Endodermal cell (in vitro differentiated cells): ENCODE data around the gene MSI1. TPM values are rescaled to one million over a fixed set of nuclear protein-coding genes. Genes with fewer than 3 reads are reported as not detected.

Source experiments
- DNase-seq: peaks from one replicate; pipeline ENCODE4 v3.0.0-alpha.2; 2017
- H3K27ac ChIP-seq: 2 replicates; pipeline ENCODE4 v1.5.1; 2013; ENCODE audit warnings: mild to moderate bottlenecking, low read depth, low read length, moderate library complexity
- H3K27me3 ChIP-seq: 2 replicates; pipeline ENCODE4 v1.6.1; 2013; ENCODE audit warnings: mild to moderate bottlenecking, low read length, moderate library complexity; ENCODE audit not compliant: insufficient read depth, control insufficient read depth, poor library complexity, severe bottlenecking
- H3K36me3 ChIP-seq: 2 replicates; pipeline ENCODE4 v1.7.0; 2013; ENCODE audit warnings: mild to moderate bottlenecking, low read length, moderate library complexity; ENCODE audit not compliant: control insufficient read depth, insufficient read depth
- H3K4me1 ChIP-seq: one replicate; pipeline ENCODE4 v1.7.0; 2013; ENCODE audit warnings: low read length; ENCODE audit not compliant: control insufficient read depth, insufficient read depth
- H3K4me3 ChIP-seq: 2 replicates; pipeline ENCODE4 v1.5.1; 2013; ENCODE audit warnings: mild to moderate bottlenecking, low read length, moderate library complexity
- H3K9ac ChIP-seq: 2 replicates; pipeline ENCODE4 v1.6.1; 2013; ENCODE audit warnings: mild to moderate bottlenecking, low read length, moderate library complexity; ENCODE audit not compliant: poor library complexity, severe bottlenecking; ENCODE audit errors: extremely low read depth
- H3K9me3 ChIP-seq: 2 replicates; pipeline ENCODE4 v1.6.1; 2013; ENCODE audit warnings: mild to moderate bottlenecking, low read length, moderate library complexity; ENCODE audit not compliant: control insufficient read depth
- H3K27ac Mint-ChIP-seq: 2 replicates; pipeline ENCODE4 v1.8.0; 2020; ENCODE audit warnings: mixed read lengths
- H3K27me3 Mint-ChIP-seq: 2 replicates; pipeline ENCODE4 v1.8.0; 2021; ENCODE audit warnings: mild to moderate bottlenecking, mixed read lengths; ENCODE audit not compliant: insufficient read depth
- H3K36me3 Mint-ChIP-seq: 2 replicates; pipeline ENCODE4 v1.8.0; 2020; ENCODE audit warnings: low read depth, mixed read lengths
- H3K4me1 Mint-ChIP-seq: 2 replicates; pipeline ENCODE4 v1.8.0; 2020; ENCODE audit warnings: mixed read lengths
- H3K4me3 Mint-ChIP-seq: 2 replicates; pipeline ENCODE4 v1.8.0; 2020; ENCODE audit warnings: mild to moderate bottlenecking, moderate library complexity, mixed read lengths
- H3K9me3 Mint-ChIP-seq: 2 replicates; pipeline ENCODE4 v1.8.0; 2020; ENCODE audit warnings: mild to moderate bottlenecking, mixed read lengths
- CTCF ChIP-seq: fragments of 200-600 bp; sonication (generic); conservative IDR thresholded peaks from 2 replicates; pipeline ENCODE4 v1.5.0; 2021; ENCODE audit warnings: antibody characterized with exemption, mild to moderate bottlenecking
- WGBS, 2 experiments: methylation state at CpG; one replicate each; pipeline versions ENCODE4 v1.1.5 to v1.1.7; 2013; ENCODE audit warnings: missing lambda C conversion rate in 2 of 2, mixed read lengths in 1 of 2; ENCODE audit not compliant: insufficient coverage in 1 of 2, insufficient read length in 1 of 2; 5-methylcytosine and 5-hydroxymethylcytosine counted together
- total RNA-seq, 2 donors: library from RNA; stranded (reverse); fragmentation: NEBNext Ultra II Directional in 1 of 2; extraction: Animal tissue kit (Norgen Biotek cat#: 25700) in 1 of 2; gene quantifications; 2 replicates in 1 of 2; 3 replicates in 1 of 2; pipeline ENCODE4 v1.2.1, GENCODE V29; 2021

The MSI1 gene
- total RNA-seq, 2 donors from 2014 or later: 92.8 to 105 TPM

- H3K4me3 Mint-ChIP-seq: no peak overlapping the region
- Histone ChIP-seq H3K4me3 (no peak overlapping the region), H3K4me1 (no peaks in the 10 kb centered on the region), H3K27ac (no peak overlapping the region), H3K9me3 (no peaks in the 10 kb centered on the region), H3K9ac (no peak overlapping the region), H3K27me3 (no peaks in the 10 kb centered on the region), H3K36me3 (no peaks in the 10 kb centered on the region)
- WGBS, 2 experiments: 90 to 100% methylated on average over 2 to 3 of the region's 3 CpGs
- no peaks in the 10 kb centered on the region for H3K27me3 Mint-ChIP-seq
- H3K36me3 Mint-ChIP-seq: no peaks in the 10 kb centered on the region
- peaks cover 9% of the 10 kb centered on the region for H3K4me1 Mint-ChIP-seq
- peaks cover 1% of the 10 kb centered on the region for H3K9me3 Mint-ChIP-seq
- H3K27ac Mint-ChIP-seq: no peak overlapping the region
- DNase-seq: no peak
- TF ChIP-seq CTCF: no peak
Observed at GRCh38 chr12:120406553-120406952, 37.6 kb upstream of the MSI1 start.

GRCh38 chr12:120406069-120406468 lies 37.1 kb upstream of the MSI1 start:
- Mint-ChIP-seq H3K27me3 (no peaks in the 10 kb centered on the region), H3K9me3 (peaks cover 1% of the 10 kb centered on the region), H3K4me3 (no peak overlapping the region), H3K4me1 (peaks cover 9% of the 10 kb centered on the region), H3K36me3 (no peaks in the 10 kb centered on the region), H3K27ac (no peak overlapping the region)
- Histone ChIP-seq H3K27me3 (no peaks in the 10 kb centered on the region), H3K9me3 (no peaks in the 10 kb centered on the region), H3K36me3 (no peaks in the 10 kb centered on the region), H3K4me3 (no peak overlapping the region), H3K27ac (no peak overlapping the region), H3K4me1 (no peaks in the 10 kb centered on the region), H3K9ac (no peak overlapping the region)
- no peak for TF ChIP-seq CTCF
- WGBS, 2 experiments: 92 to 94% methylated on average over 3 of the region's 3 CpGs
- DNase-seq: no peak

GRCh38 chr12:120404271-120404670 lies 35.3 kb upstream of the MSI1 start:
- 100% methylated on average over 1 of the region's 1 CpG for WGBS, 2 experiments
- Mint-ChIP-seq H3K27me3 (no peaks in the 10 kb centered on the region), H3K9me3 (peaks cover 1% of the 10 kb centered on the region), H3K4me1 (peaks cover 9% of the 10 kb centered on the region), H3K27ac (no peak overlapping the region), H3K36me3 (no peaks in the 10 kb centered on the region), H3K4me3 (no peak overlapping the region)
- no peaks in the 10 kb centered on the region for H3K27me3 ChIP-seq
- H3K4me3 ChIP-seq: no peak overlapping the region
- peak; percentile 69 for DNase-seq
- no peak overlapping the region for H3K27ac ChIP-seq
- H3K9me3 ChIP-seq: no peaks in the 10 kb centered on the region
- TF ChIP-seq CTCF: no peak
- no peaks in the 10 kb centered on the region for H3K4me1 ChIP-seq
- no peak overlapping the region for H3K9ac ChIP-seq
- H3K36me3 ChIP-seq: no peaks in the 10 kb centered on the region
